Hepatocyte (in vitro differentiated cells): ENCODE results near the gene SNX27.

Experiments
- EZH2phosphoT487 ChIP-seq: fragments of 200-600 bp; sonication (generic); IDR thresholded peaks from one replicate; pipeline ENCODE4 v1.6.1; 2018; ENCODE audit warnings: antibody characterized with exemption, mild to moderate bottlenecking, low read depth, moderate library complexity; ENCODE audit not compliant: unreplicated experiment, severe bottlenecking
- TF ChIP-seq, protein P1 (sequence below): fragments of 200-600 bp; sonication (generic); IDR thresholded peaks from 2 replicates; pipeline ENCODE4 v1.5.1; 2016; ENCODE audit warnings: antibody characterized with exemption, mild to moderate bottlenecking; ENCODE audit not compliant: poor library complexity

DNA sequence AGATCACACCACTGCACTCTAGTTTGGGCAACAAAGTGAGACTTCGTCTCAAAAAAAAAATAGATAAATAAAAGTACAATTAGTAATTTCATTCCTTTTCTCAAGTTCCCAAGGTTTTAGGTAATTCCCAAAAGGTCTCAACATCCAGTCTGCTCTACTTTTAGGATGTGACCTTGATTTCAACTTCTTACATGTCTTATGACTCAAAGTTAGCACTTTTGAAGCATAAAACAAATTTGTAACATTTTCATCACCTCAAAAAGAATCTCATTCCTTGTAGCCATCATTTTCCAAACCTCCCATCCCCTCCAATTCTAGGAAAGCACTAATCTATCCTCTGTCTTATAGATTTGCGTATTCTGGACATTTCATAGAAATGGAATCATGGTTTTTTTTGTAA lies 32.2 kb downstream of the SNX27 start:
- TF ChIP-seq EZH2phosphoT487: no peak
- TF ChIP-seq, protein P1, sequence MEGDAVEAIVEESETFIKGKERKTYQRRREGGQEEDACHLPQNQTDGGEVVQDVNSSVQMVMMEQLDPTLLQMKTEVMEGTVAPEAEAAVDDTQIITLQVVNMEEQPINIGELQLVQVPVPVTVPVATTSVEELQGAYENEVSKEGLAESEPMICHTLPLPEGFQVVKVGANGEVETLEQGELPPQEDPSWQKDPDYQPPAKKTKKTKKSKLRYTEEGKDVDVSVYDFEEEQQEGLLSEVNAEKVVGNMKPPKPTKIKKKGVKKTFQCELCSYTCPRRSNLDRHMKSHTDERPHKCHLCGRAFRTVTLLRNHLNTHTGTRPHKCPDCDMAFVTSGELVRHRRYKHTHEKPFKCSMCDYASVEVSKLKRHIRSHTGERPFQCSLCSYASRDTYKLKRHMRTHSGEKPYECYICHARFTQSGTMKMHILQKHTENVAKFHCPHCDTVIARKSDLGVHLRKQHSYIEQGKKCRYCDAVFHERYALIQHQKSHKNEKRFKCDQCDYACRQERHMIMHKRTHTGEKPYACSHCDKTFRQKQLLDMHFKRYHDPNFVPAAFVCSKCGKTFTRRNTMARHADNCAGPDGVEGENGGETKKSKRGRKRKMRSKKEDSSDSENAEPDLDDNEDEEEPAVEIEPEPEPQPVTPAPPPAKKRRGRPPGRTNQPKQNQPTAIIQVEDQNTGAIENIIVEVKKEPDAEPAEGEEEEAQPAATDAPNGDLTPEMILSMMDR: no peak
